ENCODE data around the gene ZFAND6. TPM values are rescaled to one million over a fixed set of nuclear protein-coding genes. Genes with fewer than 3 reads are reported as not detected.
"Not testable (repeated sequence)": the region's sequence is repeated elsewhere in the genome, so short reads cannot be mapped to it uniquely, and the experiment has no call there.

ZFAND6 gene
- total and polyA plus RNA-seq, 10 of the 15 experiments (the other 5 are each of a cell fraction or from before 2014, with no cell fraction given) = 78.9 to 179 (median 135) TPM

GRCh38 chr15:80015156-80015555 is 44.3 kb upstream of the ZFAND6 start:
- DNase-seq (ENCODE audit: low read depth, low spot score) = no peak
- ChIA-PET SMC1A (ENCODE audit: uncharacterized antibody, unreplicated experiment) (interaction anchor here (1.3 to 7.5 kb wide), 3 partner anchors 18 to 162 kb away, joined by 4 to 98 read pairs (median 5); no protein-coding TSS in a partner anchor), POLR2A (no interaction called here), CTCF (no interaction called here), RAD21 (ENCODE audit: unreplicated experiment) (interaction anchor here (2.3 kb wide), 1 partner anchor 45 kb away, joined by 5 read pairs; no protein-coding TSS in a partner anchor)
- Histone ChIP-seq H3K27me3 (replicated peaks in 1 of 2; ENCODE audit: control insufficient read depth in 2 of 2, insufficient read depth in 2 of 2, low read length in 1 of 2) (no peaks in the 10 kb centered on the region), H4K20me1 (ENCODE audit: control insufficient read depth, insufficient read depth) (no peaks in the 10 kb centered on the region), H3K4me3 (no peak overlapping the region), H3K9me3 (replicated peaks; ENCODE audit: control insufficient read depth, insufficient read depth, low read length) (peaks cover 10% of the 10 kb centered on the region; the same call in 2 of the 3 replicates), H3K9ac (ENCODE audit: control insufficient read depth, insufficient read depth, low read length) (no peak overlapping the region), H3K4me1 (ENCODE audit: control insufficient read depth, insufficient read depth, low read length) (peaks cover 33% of the 10 kb centered on the region), H3K36me3 (ENCODE audit: control insufficient read depth in 2 of 2, insufficient read depth in 2 of 2, low read length in 1 of 2) (no peaks in the 10 kb centered on the region), H3K4me2 (ENCODE audit: control insufficient read depth, insufficient read depth) (no peak overlapping the region), H3K27ac (ENCODE audit: control insufficient read depth, insufficient read depth) (no peak overlapping the region), H3K79me2 (ENCODE audit: control insufficient read depth, insufficient read depth, low read length) (peaks cover 5% of the 10 kb centered on the region), H2AFZ (ENCODE audit: control insufficient read depth, low read depth, low read length) (no peak overlapping the region)
- intact Hi-C loops (cut with micrococcal nuclease; ENCODE audit: unreplicated experiment) (no loop called here), in situ Hi-C loops (cut with MboI) (loop anchor here (25.0 kb wide), 1 partner anchor 1272 kb away; no protein-coding TSS in a partner anchor)
- ATAC-seq = no peak
- TF ChIP-seq SUPT20H (IDR thresholded peaks at IDR 0.05; ENCODE audit: borderline replicate concordance, control insufficient read depth, low read depth, low read length) (no peak), CBFB (IDR thresholded peaks at IDR 0.05; ENCODE audit: low read depth) (no peak), RUNX3 (IDR thresholded peaks at IDR 0.05; ENCODE audit: low read length) (no peak)
- no peak for FAIRE-seq
- WGBS (ENCODE audit: insufficient coverage, insufficient replicate concordance, low lambda C conversion rate, missing lambda C conversion rate) = 90% methylated on average over 2 of the region's 2 CpGs
- BruUV-seq (replicated peaks) = TSS peak; percentile 28

GRCh38 chr15:80016506-80016905 is 43.0 kb upstream of the ZFAND6 start:
- H2AFZ ChIP-seq (ENCODE audit: control insufficient read depth, low read depth, low read length); H3K27ac ChIP-seq (ENCODE audit: control insufficient read depth, insufficient read depth); H3K9ac ChIP-seq (ENCODE audit: control insufficient read depth, insufficient read depth, low read length); FAIRE-seq; DNase-seq (ENCODE audit: low read depth, low spot score); ATAC-seq; H3K4me3 ChIP-seq; BruUV-seq (replicated peaks); H3K27me3 ChIP-seq (replicated peaks in 1 of 2; ENCODE audit: control insufficient read depth in 2 of 2, insufficient read depth in 2 of 2, low read length in 1 of 2); H3K36me3 ChIP-seq (ENCODE audit: control insufficient read depth in 2 of 2, insufficient read depth in 2 of 2, low read length in 1 of 2); H4K20me1 ChIP-seq (ENCODE audit: control insufficient read depth, insufficient read depth); H3K4me2 ChIP-seq (ENCODE audit: control insufficient read depth, insufficient read depth); intact Hi-C loops (cut with micrococcal nuclease; ENCODE audit: unreplicated experiment): not testable (repeated sequence)
- ChIA-PET CTCF (interaction anchor here (2.9 kb wide), 1 partner anchor 24 kb away, joined by 15 read pairs; no protein-coding TSS in a partner anchor), RAD21 (ENCODE audit: unreplicated experiment) (interaction anchor here (0.5 to 4.1 kb wide), 13 partner anchors 8 to 163 kb away, joined by 3 to 42 read pairs (median 6); no protein-coding TSS in a partner anchor), POLR2A (interaction anchor here (0.6 to 4.3 kb wide), 6 partner anchors 10 to 68 kb away, joined by 4 to 31 read pairs (median 4); partner anchors contain the start of gene ZFAND6), SMC1A (ENCODE audit: uncharacterized antibody, unreplicated experiment) (interaction anchor here (1.1 to 7.5 kb wide), 11 partner anchors 8 to 94 kb away, joined by 3 to 98 read pairs (median 15); partner anchors contain the start of genes BCL2A1 and ZFAND6)
- Histone ChIP-seq H3K4me1 (ENCODE audit: control insufficient read depth, insufficient read depth, low read length) (peaks cover 27% of the 10 kb centered on the region), H3K9me3 (replicated peaks; ENCODE audit: control insufficient read depth, insufficient read depth, low read length) (peaks cover 14% of the 10 kb centered on the region; the same call in 2 of the 3 replicates), H3K79me2 (ENCODE audit: control insufficient read depth, insufficient read depth, low read length) (peaks cover 10% of the 10 kb centered on the region)
- in situ Hi-C loops (cut with MboI) = loop anchor here (25.0 kb wide), 1 partner anchor 1271 kb away; no protein-coding TSS in a partner anchor
- WGBS (ENCODE audit: insufficient coverage, insufficient replicate concordance, low lambda C conversion rate, missing lambda C conversion rate) = over 99% methylated on average over 24 of the region's 27 CpGs

Measured in GM12878 (cell line).